Stimulated activated CD4-positive, alpha-beta T cell treated with anti-CD3 and anti-CD28 coated beads, Interleukin-15, amount 100 ng/mL, for 24 hours (primary cell): ENCODE results near the gene DDX39B.
A peak's percentile ranks its signal among the peaks of the same experiment; 100 is the strongest.

ENCODE experiments used
- DNase-seq: peaks from one replicate; pipeline ENCODE4 v3.0.0-alpha.2; 2020

The DDX39B gene

GRCh38 chr6:31546958-31547726 is 5.3 kb upstream of the DDX39B start, which contains the start of gene NFKBIL1:
Gene NFKBIL1 (plus strand): TSS chr6:31547608. CDS start chr6:31547695, 87 bp downstream.
- DNase-seq: peak; percentile 96

- DNase-seq: peak; percentile 94
Observed at GRCh38 chr6:31546339-31546957, 4.6 kb upstream of the DDX39B start, which contains the start of gene ATP6V1G2. Gene ATP6V1G2 (minus strand): TSS chr6:31546608. CDS start chr6:31546559, 49 bp downstream.

GRCh38 chr6:31545291-31545690 is 3.5 kb upstream of the DDX39B start:
- DNase-seq: no peak

GRCh38 chr6:31544676-31545075 is 2.9 kb upstream of the DDX39B start:
- no peak for DNase-seq

- no peak for DNase-seq
Observed at GRCh38 chr6:31543639-31544038, 1.8 kb upstream of the DDX39B start.

GRCh38 chr6:31541059-31541657 is 645 bp downstream of the DDX39B start:
- DNase-seq: peak; percentile 78

GRCh38 chr6:31540640-31541039 is 1.2 kb downstream of the DDX39B start:
- no peak for DNase-seq

GRCh38 chr6:31538805-31539400 is 2.9 kb downstream of the DDX39B start:
- DNase-seq: no peak

GRCh38 chr6:31535538-31536324 is 6.1 kb downstream of the DDX39B start:
- no peak for DNase-seq

GRCh38 chr6:31534521-31535040 is 7.2 kb downstream of the DDX39B start:
- no peak for DNase-seq

GRCh38 chr6:31534011-31534410 is 7.8 kb downstream of the DDX39B start:
- DNase-seq: no peak

GRCh38 chr6:31533455-31533841 is 8.4 kb downstream of the DDX39B start:
- DNase-seq: no peak

- DNase-seq: no peak
Observed at GRCh38 chr6:31532644-31533454, 9.0 kb downstream of the DDX39B start.

GRCh38 chr6:31531771-31532643 is 9.8 kb downstream of the DDX39B start:
- no peak for DNase-seq

- no peak for DNase-seq
Observed at GRCh38 chr6:31531162-31531561, 10.6 kb downstream of the DDX39B start.

- no peak for DNase-seq
Observed at GRCh38 chr6:31530659-31531058, 11.1 kb downstream of the DDX39B start.

GRCh38 chr6:31529329-31530150 is 12.3 kb downstream of the DDX39B start:
- no peak for DNase-seq

GRCh38 chr6:31528821-31529328 is 12.9 kb downstream of the DDX39B start, which contains the start of gene MCCD1:
Gene MCCD1 (plus strand): TSS chr6:31528962. CDS start chr6:31529015, 53 bp downstream.
- peak; percentile 25 for DNase-seq

GRCh38 chr6:31528307-31528777 is 13.5 kb downstream of the DDX39B start:
- DNase-seq: no peak
